ENCODE results near the gene CHTF8.

GRCh38 chr16:69150146-69150865 lies 17.9 kb upstream of the CHTF8 start:
- TF ChIP-seq GATA2 (IDR thresholded peaks at IDR 0.05; ENCODE audit: low read depth, low read length) (no peak), GATA3 (IDR thresholded peaks at IDR 0.05; ENCODE audit: low read depth, low read length) (no peak)

All from SH-SY5Y (cell line).